Endodermal cell (in vitro differentiated cells): Measurements from ENCODE around the gene NOS1AP. TPM values are rescaled to one million over a fixed set of nuclear protein-coding genes. Genes with fewer than 3 reads are reported as not detected.

Experiments
- DNase-seq: peaks from one replicate; pipeline ENCODE4 v3.0.0-alpha.2; 2017
- H3K27ac ChIP-seq: 2 replicates; pipeline ENCODE4 v1.5.1; 2013; ENCODE audit warnings: mild to moderate bottlenecking, low read depth, low read length, moderate library complexity
- H3K27me3 ChIP-seq: 2 replicates; pipeline ENCODE4 v1.6.1; 2013; ENCODE audit warnings: mild to moderate bottlenecking, low read length, moderate library complexity; ENCODE audit not compliant: insufficient read depth, control insufficient read depth, poor library complexity, severe bottlenecking
- H3K36me3 ChIP-seq: 2 replicates; pipeline ENCODE4 v1.7.0; 2013; ENCODE audit warnings: mild to moderate bottlenecking, low read length, moderate library complexity; ENCODE audit not compliant: control insufficient read depth, insufficient read depth
- H3K4me1 ChIP-seq: one replicate; pipeline ENCODE4 v1.7.0; 2013; ENCODE audit warnings: low read length; ENCODE audit not compliant: control insufficient read depth, insufficient read depth
- H3K4me3 ChIP-seq: 2 replicates; pipeline ENCODE4 v1.5.1; 2013; ENCODE audit warnings: mild to moderate bottlenecking, low read length, moderate library complexity
- H3K9ac ChIP-seq: 2 replicates; pipeline ENCODE4 v1.6.1; 2013; ENCODE audit warnings: mild to moderate bottlenecking, low read length, moderate library complexity; ENCODE audit not compliant: poor library complexity, severe bottlenecking; ENCODE audit errors: extremely low read depth
- H3K9me3 ChIP-seq: 2 replicates; pipeline ENCODE4 v1.6.1; 2013; ENCODE audit warnings: mild to moderate bottlenecking, low read length, moderate library complexity; ENCODE audit not compliant: control insufficient read depth
- H3K27ac Mint-ChIP-seq: 2 replicates; pipeline ENCODE4 v1.8.0; 2020; ENCODE audit warnings: mixed read lengths
- H3K27me3 Mint-ChIP-seq: 2 replicates; pipeline ENCODE4 v1.8.0; 2021; ENCODE audit warnings: mild to moderate bottlenecking, mixed read lengths; ENCODE audit not compliant: insufficient read depth
- H3K36me3 Mint-ChIP-seq: 2 replicates; pipeline ENCODE4 v1.8.0; 2020; ENCODE audit warnings: low read depth, mixed read lengths
- H3K4me1 Mint-ChIP-seq: 2 replicates; pipeline ENCODE4 v1.8.0; 2020; ENCODE audit warnings: mixed read lengths
- H3K4me3 Mint-ChIP-seq: 2 replicates; pipeline ENCODE4 v1.8.0; 2020; ENCODE audit warnings: mild to moderate bottlenecking, moderate library complexity, mixed read lengths
- H3K9me3 Mint-ChIP-seq: 2 replicates; pipeline ENCODE4 v1.8.0; 2020; ENCODE audit warnings: mild to moderate bottlenecking, mixed read lengths
- CTCF ChIP-seq: fragments of 200-600 bp; sonication (generic); conservative IDR thresholded peaks from 2 replicates; pipeline ENCODE4 v1.5.0; 2021; ENCODE audit warnings: antibody characterized with exemption, mild to moderate bottlenecking
- WGBS, 2 experiments: methylation state at CpG; one replicate each; pipeline versions ENCODE4 v1.1.5 to v1.1.7; 2013; ENCODE audit warnings: missing lambda C conversion rate in 2 of 2, mixed read lengths in 1 of 2; ENCODE audit not compliant: insufficient coverage in 1 of 2, insufficient read length in 1 of 2; 5-methylcytosine and 5-hydroxymethylcytosine counted together
- total RNA-seq, 2 donors: library from RNA; stranded (reverse); fragmentation: NEBNext Ultra II Directional in 1 of 2; extraction: Animal tissue kit (Norgen Biotek cat#: 25700) in 1 of 2; gene quantifications; 2 replicates in 1 of 2; 3 replicates in 1 of 2; pipeline ENCODE4 v1.2.1, GENCODE V29; 2021

Gene NOS1AP
- total RNA-seq, 2 donors from 2014 or later = 4.8 to 5.9 TPM

DNA sequence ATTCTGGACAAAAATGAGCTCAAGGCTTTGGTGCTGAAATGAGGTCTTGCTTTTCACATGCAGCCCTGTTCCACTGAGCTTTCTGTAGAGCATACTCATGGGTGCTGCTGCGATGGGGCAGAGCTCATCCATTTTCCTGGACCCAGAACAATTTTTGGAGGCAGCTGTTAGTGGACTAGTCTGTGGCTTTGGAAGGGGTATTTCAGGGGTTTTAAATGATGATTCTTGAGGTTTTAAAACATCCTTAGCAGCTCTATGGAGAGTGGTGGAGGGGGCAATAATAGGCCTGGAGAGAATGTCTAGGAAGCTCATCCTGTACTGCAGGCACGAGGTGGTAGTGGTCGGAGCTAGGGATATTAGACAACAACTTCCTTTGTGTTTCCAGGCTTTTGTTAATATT lies 16.5 kb downstream of the NOS1AP start:
- Mint-ChIP-seq H3K4me1 (peaks cover 2% of the 10 kb centered on the region), H3K27me3 (no peaks in the 10 kb centered on the region), H3K4me3 (no peak overlapping the region), H3K9me3 (peaks cover 4% of the 10 kb centered on the region), H3K27ac (no peak overlapping the region), H3K36me3 (no peaks in the 10 kb centered on the region)
- Histone ChIP-seq H3K27ac (no peak overlapping the region), H3K4me1 (no peaks in the 10 kb centered on the region), H3K36me3 (no peaks in the 10 kb centered on the region), H3K9me3 (no peaks in the 10 kb centered on the region), H3K4me3 (no peak overlapping the region), H3K9ac (no peak overlapping the region), H3K27me3 (no peaks in the 10 kb centered on the region)
- WGBS, 2 experiments = 92% methylated on average over 3 of the region's 3 CpGs; no CpG with 5 or more reads in 1 of the 2 experiments
- TF ChIP-seq CTCF = no peak
- no peak for DNase-seq

DNA sequence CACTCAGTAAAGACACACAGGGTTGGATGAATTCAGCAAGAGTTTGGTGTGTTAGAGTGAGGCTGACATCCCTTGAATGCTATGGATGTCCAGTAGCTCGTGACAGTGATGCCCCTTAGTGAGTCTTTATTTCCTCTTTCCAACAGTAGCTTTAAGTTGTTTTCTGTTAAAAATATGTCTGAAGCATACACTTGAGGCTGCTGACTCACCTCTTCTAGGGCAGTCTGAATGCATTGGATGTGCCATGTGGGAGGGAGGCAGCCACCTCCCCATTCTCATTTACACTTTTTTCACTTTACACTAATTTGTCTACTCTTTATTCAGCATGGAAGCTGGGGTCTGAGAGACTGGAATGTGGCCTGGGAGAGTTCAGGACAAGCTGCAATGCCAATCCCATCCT lies 17.6 kb downstream of the NOS1AP start:
- Mint-ChIP-seq H3K27me3 (no peaks in the 10 kb centered on the region), H3K27ac (no peak overlapping the region), H3K4me3 (no peak overlapping the region), H3K9me3 (peaks cover 4% of the 10 kb centered on the region), H3K4me1 (peaks cover 13% of the 10 kb centered on the region), H3K36me3 (no peaks in the 10 kb centered on the region)
- no peak for DNase-seq
- 100% methylated on average over 1 of the region's 1 CpG for WGBS, 2 experiments
- peaks cover 3% of the 10 kb centered on the region for H3K4me1 ChIP-seq
- H3K9me3 ChIP-seq = no peaks in the 10 kb centered on the region
- H3K9ac ChIP-seq = no peak overlapping the region
- H3K4me3 ChIP-seq = no peak overlapping the region
- H3K36me3 ChIP-seq = no peaks in the 10 kb centered on the region
- no peaks in the 10 kb centered on the region for H3K27me3 ChIP-seq
- no peak for TF ChIP-seq CTCF
- H3K27ac ChIP-seq = no peak overlapping the region

DNA sequence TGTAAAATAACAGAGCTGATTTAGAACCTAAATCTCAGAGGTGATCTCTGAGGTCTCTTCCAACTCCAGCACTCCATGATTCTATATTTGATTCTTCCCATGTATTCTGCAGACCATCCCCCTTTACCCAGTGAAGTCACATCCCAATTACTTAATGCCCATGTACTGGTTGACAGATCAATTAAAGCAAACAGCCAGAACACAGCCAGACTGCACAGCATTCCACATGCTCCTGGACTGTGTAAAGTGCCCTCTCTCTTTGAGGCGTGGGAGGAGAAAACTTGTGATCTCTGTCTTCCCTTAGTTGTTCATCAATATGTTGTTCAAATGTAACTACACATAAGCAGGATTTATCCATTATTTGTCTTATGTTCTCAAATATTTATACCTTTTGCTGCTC lies 18.1 kb downstream of the NOS1AP start:
- peaks cover 3% of the 10 kb centered on the region for H3K4me1 ChIP-seq
- H3K9ac ChIP-seq = no peak overlapping the region
- Mint-ChIP-seq H3K36me3 (no peaks in the 10 kb centered on the region), H3K4me3 (no peak overlapping the region), H3K9me3 (peaks cover 4% of the 10 kb centered on the region), H3K27me3 (no peaks in the 10 kb centered on the region), H3K4me1 (peaks cover 18% of the 10 kb centered on the region), H3K27ac (no peak overlapping the region)
- TF ChIP-seq CTCF = no peak
- WGBS, 2 experiments = 83 to 100% methylated on average over 1 of the region's 1 CpG
- H3K9me3 ChIP-seq = no peaks in the 10 kb centered on the region
- H3K27me3 ChIP-seq = no peaks in the 10 kb centered on the region
- H3K4me3 ChIP-seq = no peak overlapping the region
- H3K27ac ChIP-seq = no peak overlapping the region
- no peaks in the 10 kb centered on the region for H3K36me3 ChIP-seq
- no peak for DNase-seq
